ENCODE measurements around the gene USP12.

Gene USP12

GRCh38 chr13:27064252-27064995 lies 107.2 kb downstream of the USP12 start:
- no peak for DNase-seq (ENCODE audit: extremely low spot score)
- ChIA-PET CTCF (no interaction called here), POLR2A (no interaction called here)
- TF ChIP-seq TARDBP (IDR thresholded peaks at IDR 0.05) (no peak), SP1 (IDR thresholded peaks at IDR 0.05) (no peak), ELF4 (IDR thresholded peaks at IDR 0.05) (no peak), PKNOX1 (IDR thresholded peaks at IDR 0.05) (no peak), NFRKB (IDR thresholded peaks at IDR 0.05) (no peak), L3MBTL2 (conservative IDR thresholded peaks at IDR 0.05) (no peak), CTBP1 (IDR thresholded peaks at IDR 0.05; ENCODE audit: borderline replicate concordance) (no peak), SUZ12 (IDR thresholded peaks at IDR 0.05) (no peak), BHLHE40 (IDR thresholded peaks at IDR 0.05; ENCODE audit: borderline replicate concordance) (no peak), FOXK2 (IDR thresholded peaks at IDR 0.05) (no peak), HDGF (IDR thresholded peaks at IDR 0.05; ENCODE audit: borderline replicate concordance) (no peak), ZNF384 (IDR thresholded peaks at IDR 0.05) (no peak), FOXM1 (IDR thresholded peaks at IDR 0.05; ENCODE audit: borderline replicate concordance) (no peak), ARNT (IDR thresholded peaks at IDR 0.05) (no peak), FOXA1 (IDR thresholded peaks at IDR 0.05) (no peak), LEF1 (IDR thresholded peaks at IDR 0.05; ENCODE audit: borderline replicate concordance) (no peak)

- no peak for DNase-seq (ENCODE audit: extremely low spot score)
- ChIA-PET CTCF (no interaction called here), POLR2A (no interaction called here)
- no peak for TF ChIP-seq HDGF (IDR thresholded peaks at IDR 0.05; ENCODE audit: borderline replicate concordance)
- no peak for TF ChIP-seq SUZ12 (IDR thresholded peaks at IDR 0.05)
- no peak for TF ChIP-seq L3MBTL2 (conservative IDR thresholded peaks at IDR 0.05)
- no peak for TF ChIP-seq BHLHE40 (IDR thresholded peaks at IDR 0.05; ENCODE audit: borderline replicate concordance)
- TF ChIP-seq ELF4 (IDR thresholded peaks at IDR 0.05) = no peak
- TF ChIP-seq TARDBP (IDR thresholded peaks at IDR 0.05) = no peak
- no peak for TF ChIP-seq PKNOX1 (IDR thresholded peaks at IDR 0.05)
- no peak for TF ChIP-seq ARNT (IDR thresholded peaks at IDR 0.05)
- TF ChIP-seq FOXA1 (IDR thresholded peaks at IDR 0.05) = no peak
- no peak for TF ChIP-seq FOXM1 (IDR thresholded peaks at IDR 0.05; ENCODE audit: borderline replicate concordance)
- TF ChIP-seq LEF1 (IDR thresholded peaks at IDR 0.05; ENCODE audit: borderline replicate concordance) = no peak
- no peak for TF ChIP-seq SP1 (IDR thresholded peaks at IDR 0.05)
- TF ChIP-seq CTBP1 (IDR thresholded peaks at IDR 0.05; ENCODE audit: borderline replicate concordance) = no peak
- no peak for TF ChIP-seq ZNF384 (IDR thresholded peaks at IDR 0.05)
- no peak for TF ChIP-seq FOXK2 (IDR thresholded peaks at IDR 0.05)
- TF ChIP-seq NFRKB (IDR thresholded peaks at IDR 0.05) = no peak
Observed at GRCh38 chr13:27057817-27058216, 113.8 kb downstream of the USP12 start.

DNA sequence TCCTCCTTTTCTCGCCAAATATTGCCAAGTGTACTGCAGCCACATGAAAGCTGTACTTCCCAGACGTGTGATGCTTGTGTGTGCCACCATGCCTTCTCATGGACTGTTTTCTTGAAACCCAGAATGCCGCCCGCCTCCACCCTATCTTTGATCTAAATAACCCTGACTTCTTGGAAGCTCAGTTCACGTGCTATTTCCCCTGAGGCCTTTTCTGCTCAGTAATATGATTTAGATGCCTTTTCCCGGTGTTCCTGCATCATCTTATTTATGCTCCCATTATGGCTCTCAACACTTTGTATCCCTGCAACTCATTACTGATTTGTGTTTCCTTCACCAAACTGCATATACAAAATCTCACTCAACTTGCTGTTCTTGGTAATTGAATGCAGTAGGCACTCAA lies 116.1 kb downstream of the USP12 start:
- no peak for DNase-seq (ENCODE audit: extremely low spot score)
- CTCF ChIA-PET = no interaction called here
- POLR2A ChIA-PET = no interaction called here
- TF ChIP-seq HDGF (IDR thresholded peaks at IDR 0.05; ENCODE audit: borderline replicate concordance) (no peak), L3MBTL2 (conservative IDR thresholded peaks at IDR 0.05) (no peak), TARDBP (IDR thresholded peaks at IDR 0.05) (no peak), FOXA1 (IDR thresholded peaks at IDR 0.05) (no peak), ZNF384 (IDR thresholded peaks at IDR 0.05) (no peak), ELF4 (IDR thresholded peaks at IDR 0.05) (no peak), LEF1 (IDR thresholded peaks at IDR 0.05; ENCODE audit: borderline replicate concordance) (no peak), FOXK2 (IDR thresholded peaks at IDR 0.05) (no peak), FOXM1 (IDR thresholded peaks at IDR 0.05; ENCODE audit: borderline replicate concordance) (no peak), NFRKB (IDR thresholded peaks at IDR 0.05) (no peak), SUZ12 (IDR thresholded peaks at IDR 0.05) (no peak), CTBP1 (IDR thresholded peaks at IDR 0.05; ENCODE audit: borderline replicate concordance) (no peak), PKNOX1 (IDR thresholded peaks at IDR 0.05) (no peak), ARNT (IDR thresholded peaks at IDR 0.05) (no peak), SP1 (IDR thresholded peaks at IDR 0.05) (no peak), BHLHE40 (IDR thresholded peaks at IDR 0.05; ENCODE audit: borderline replicate concordance) (no peak)

DNA sequence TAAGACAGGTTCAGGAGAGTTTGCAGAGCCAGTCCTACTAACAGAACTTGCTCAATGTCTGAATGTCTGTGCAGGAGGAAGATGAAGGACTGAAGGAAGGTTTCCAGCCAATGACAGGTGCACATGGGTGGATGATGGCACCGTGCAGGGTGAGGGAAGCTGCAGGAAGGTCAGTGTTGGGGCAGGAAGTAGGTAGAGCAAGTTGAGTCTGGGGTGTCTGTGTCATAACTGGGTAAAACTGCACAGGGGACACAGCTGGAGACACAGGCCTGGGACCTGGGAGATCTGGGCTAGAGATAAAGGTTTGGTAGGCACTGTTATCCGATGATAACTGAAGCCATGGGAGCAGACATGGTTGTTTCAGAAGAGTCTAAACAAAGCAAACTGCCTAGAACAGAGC lies 116.9 kb downstream of the USP12 start:
- TF ChIP-seq ARNT (IDR thresholded peaks at IDR 0.05) (no peak), LEF1 (IDR thresholded peaks at IDR 0.05; ENCODE audit: borderline replicate concordance) (no peak), HDGF (IDR thresholded peaks at IDR 0.05; ENCODE audit: borderline replicate concordance) (no peak), SUZ12 (IDR thresholded peaks at IDR 0.05) (no peak), FOXA1 (IDR thresholded peaks at IDR 0.05) (no peak), ELF4 (IDR thresholded peaks at IDR 0.05) (no peak), L3MBTL2 (conservative IDR thresholded peaks at IDR 0.05) (no peak), PKNOX1 (IDR thresholded peaks at IDR 0.05) (no peak), ZNF384 (IDR thresholded peaks at IDR 0.05) (no peak), TARDBP (IDR thresholded peaks at IDR 0.05) (no peak), CTBP1 (IDR thresholded peaks at IDR 0.05; ENCODE audit: borderline replicate concordance) (no peak), BHLHE40 (IDR thresholded peaks at IDR 0.05; ENCODE audit: borderline replicate concordance) (no peak), FOXK2 (IDR thresholded peaks at IDR 0.05) (no peak), NFRKB (IDR thresholded peaks at IDR 0.05) (no peak)
- CTCF ChIA-PET = no interaction called here
- no peak for DNase-seq (ENCODE audit: extremely low spot score)
- POLR2A ChIA-PET = no interaction called here

All from HEK293T (cell line).